Stimulated activated CD8-positive, alpha-beta memory T cell treated with anti-CD3 and anti-CD28 coated beads, Interleukin-12 subunit alpha, Interleukin-12 subunit beta, amount 100 ng/mL, for 4 hours (primary cell): ENCODE results near the gene LEPR.
A peak's percentile ranks its signal among the peaks of the same experiment; 100 is the strongest.

Source experiments
- DNase-seq: peaks from one replicate; pipeline ENCODE4 v3.0.0-alpha.2; 2020; ENCODE audit warnings: low read depth

Gene LEPR

GRCh38 chr1:65409816-65410326 lies 10.6 kb upstream of the LEPR start:
- no peak for DNase-seq

GRCh38 chr1:65412256-65412983 lies 8.0 kb upstream of the LEPR start:
- DNase-seq, result no peak

- no peak for DNase-seq
Measured at GRCh38 chr1:65412984-65413375, 7.5 kb upstream of the LEPR start.

DNA sequence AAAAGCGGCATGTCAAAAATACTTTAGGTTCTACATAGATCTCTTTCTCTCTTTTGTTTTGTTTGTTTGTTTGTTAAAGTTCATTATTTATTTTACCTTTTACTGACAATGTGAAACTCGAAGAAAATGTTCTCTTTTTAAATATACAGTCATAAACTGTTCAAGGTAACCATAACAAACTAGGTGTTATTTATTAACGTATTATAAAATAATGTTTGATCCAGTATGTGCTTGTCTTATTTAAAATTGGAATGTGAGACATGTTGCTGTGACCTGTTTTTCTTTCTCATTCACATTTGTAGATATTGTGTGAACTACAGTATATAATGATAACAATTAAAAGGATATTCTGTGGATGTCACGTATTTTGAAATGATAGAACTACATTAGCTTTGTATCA lies 5.9 kb upstream of the LEPR start:
- DNase-seq, result no peak

GRCh38 chr1:65416767-65417166 lies 3.7 kb upstream of the LEPR start:
- no peak for DNase-seq

DNA sequence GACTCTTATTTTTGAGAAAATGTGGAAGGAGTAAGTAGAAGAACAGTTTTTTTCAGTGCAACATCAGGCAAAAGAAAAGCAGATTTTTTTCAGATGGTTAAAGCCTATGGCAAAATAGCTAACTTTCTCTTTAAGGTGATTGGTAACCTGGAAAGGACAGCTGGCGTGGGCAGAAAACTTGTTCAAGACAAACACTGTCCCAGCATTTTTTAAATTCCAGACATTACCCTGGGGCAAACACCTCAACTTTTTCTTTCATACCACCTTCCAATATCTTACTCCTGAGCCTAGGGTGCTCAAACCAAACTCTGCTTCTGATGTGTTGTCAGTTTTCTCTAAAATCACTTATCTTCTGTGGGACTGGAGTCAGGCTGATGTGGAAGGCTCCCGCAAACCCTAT lies 2.7 kb upstream of the LEPR start:
- DNase-seq, result no peak

GRCh38 chr1:65418522-65419185 lies 1.8 kb upstream of the LEPR start:
- DNase-seq, result no peak

- peak; percentile 96 for DNase-seq
Measured at GRCh38 chr1:65419681-65420589, 533 bp upstream of the LEPR start.

DNA sequence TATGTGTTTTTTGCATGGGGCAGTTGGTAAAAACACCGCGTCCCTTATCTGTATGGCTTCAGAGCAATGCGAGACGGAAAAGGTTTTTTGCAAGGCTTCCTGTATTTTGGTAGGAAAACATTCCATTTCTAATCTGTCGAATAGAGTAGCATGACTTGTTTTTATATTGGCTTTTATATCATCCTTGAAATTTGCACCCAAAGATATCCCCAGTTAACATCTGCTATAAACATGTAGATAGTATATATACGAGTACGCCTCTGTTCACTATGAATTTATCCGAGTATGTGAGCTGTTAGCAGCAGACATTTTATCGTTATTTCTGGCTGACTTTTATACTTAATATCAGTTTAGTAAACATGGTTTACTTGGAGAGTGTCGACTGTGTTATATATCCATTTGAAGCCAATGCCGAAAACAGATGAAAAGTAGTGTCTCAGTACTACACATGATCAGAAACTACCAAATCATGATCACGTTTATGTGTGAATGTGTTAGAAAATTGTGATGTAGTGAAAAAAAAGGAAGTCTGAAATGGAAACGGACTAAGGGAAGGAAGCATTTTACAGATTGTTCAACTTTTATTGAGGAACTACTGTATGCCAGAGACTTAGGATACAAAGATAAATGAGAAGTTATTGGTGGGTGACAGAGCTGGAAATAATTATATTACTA lies 1.0 kb downstream of the LEPR start:
- no peak for DNase-seq

GRCh38 chr1:65422241-65423203 lies 2.1 kb downstream of the LEPR start:
- DNase-seq, result no peak

- no peak for DNase-seq
Measured at GRCh38 chr1:65423884-65424572, 3.6 kb downstream of the LEPR start.

DNA sequence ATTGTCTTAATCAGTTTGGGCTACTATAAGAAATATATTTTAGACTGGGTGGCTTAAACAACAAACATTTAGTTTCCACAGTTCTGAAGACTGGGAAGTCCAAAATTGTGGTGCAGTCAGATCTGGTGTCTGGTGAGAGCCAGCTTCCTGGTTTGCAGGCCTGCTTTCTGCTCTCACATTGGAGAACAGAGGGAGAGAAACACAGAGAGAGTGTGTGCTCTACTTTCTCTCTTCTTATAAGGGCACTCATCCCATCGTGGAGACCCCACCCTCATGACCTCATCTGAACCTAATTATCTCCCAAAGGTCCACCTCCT lies 4.1 kb downstream of the LEPR start:
- no peak for DNase-seq

DNA sequence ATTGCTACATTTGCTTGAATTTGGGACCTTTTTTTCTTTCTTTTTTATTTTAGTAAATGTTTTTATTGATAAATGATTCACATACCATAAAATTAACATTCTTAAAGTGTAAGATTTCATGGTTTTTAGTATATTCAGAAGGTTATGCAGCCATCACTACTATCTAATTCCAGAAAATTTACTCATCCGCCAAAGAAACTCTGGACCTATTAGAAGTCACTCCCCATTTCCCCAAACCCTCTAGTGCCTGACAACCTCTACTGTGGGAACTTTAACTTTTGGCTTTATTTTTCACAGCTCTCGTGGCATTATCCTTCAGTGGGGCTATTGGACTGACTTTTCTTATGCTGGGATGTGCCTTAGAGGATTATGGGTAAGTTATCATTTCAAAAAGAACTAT lies 4.5 kb downstream of the LEPR start:
- no peak for DNase-seq

DNA sequence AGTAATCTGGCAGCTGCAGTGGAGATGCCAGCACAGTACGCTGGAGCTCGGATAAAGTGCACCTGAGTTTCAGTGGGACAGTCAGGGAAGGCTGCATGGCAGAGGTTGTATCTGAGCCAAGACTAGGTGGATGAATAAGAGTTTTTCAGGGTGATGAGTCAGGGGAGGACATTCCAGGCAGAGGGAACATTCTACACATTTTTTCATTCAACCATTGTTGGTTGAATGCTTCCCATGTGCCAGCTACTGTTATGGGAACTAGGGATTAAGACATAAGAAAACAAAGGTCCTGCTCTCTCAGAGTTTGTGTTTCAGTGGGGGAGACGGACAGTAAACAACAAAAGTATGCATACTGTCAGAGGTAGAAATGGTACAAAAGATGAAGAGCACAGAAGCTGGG lies 5.2 kb downstream of the LEPR start:
- DNase-seq, result no peak

DNA sequence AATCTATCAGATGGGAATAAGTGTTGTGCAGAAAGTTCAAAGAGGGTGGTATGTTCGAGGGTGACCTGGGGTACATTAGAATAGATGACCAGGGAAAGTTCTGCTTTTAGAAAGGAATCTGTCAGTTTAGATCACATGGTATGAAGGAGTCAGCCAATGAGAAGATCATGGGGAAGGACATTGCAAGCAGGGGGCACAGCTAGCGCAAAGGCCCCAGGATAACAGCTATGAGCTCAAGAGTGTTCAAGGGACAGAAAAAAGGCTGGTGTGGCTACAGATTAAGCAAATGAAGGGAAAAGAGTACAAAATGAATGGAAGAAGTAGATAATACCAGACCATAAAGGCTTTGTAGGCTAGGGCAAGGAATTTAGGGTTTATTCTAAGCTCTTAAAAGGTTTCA lies 8.6 kb downstream of the LEPR start:
- DNase-seq, result no peak

- DNase-seq, result no peak
Measured at GRCh38 chr1:65429806-65430205, 9.3 kb downstream of the LEPR start.

DNA sequence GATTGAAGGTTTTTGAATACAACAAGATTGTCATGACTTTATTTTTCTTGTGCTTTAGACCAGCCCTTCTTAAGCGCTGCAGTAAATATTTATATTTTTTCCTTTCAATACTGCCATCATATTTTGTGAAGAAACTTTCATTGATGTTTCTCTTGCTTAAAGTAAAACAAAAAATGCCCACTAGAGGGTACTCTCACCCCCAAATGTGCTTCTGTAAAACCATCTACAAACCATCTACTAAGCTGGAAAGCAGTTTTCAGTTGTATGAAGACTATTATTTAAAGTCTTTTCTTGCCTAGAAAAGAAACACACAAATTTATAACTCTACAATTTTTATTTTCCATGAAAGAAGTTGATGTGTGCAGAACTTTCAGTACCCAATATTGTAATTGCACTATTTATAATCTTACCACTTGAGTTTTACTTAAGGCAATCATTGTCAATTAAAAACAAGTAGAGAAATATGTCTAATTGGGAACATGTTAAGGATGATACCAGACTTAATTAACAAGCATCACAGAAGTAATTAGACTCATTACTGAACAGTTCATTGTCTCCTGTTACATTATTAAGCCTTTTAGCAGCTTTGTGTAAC lies 10.7 kb downstream of the LEPR start:
- DNase-seq, result no peak

DNA sequence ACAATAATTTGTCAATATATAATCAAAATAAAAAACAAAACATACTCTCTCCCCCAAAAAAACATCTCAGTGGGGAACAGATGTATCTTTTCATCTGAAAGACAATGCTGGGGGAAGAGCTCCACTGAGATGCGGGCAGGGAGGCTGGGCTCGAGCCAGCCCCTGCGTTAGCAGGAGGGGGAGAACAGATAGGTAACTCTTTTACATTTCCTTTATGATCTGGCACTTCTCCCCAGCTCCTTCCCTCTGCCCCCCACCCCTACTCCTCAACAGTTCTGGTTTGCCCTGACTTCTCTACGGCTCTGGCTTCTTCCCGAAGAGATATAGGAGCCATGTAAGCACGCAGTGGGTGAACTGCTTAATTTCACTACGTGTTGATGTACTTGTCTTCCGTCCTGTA lies 12.4 kb downstream of the LEPR start:
- DNase-seq, result no peak

DNA sequence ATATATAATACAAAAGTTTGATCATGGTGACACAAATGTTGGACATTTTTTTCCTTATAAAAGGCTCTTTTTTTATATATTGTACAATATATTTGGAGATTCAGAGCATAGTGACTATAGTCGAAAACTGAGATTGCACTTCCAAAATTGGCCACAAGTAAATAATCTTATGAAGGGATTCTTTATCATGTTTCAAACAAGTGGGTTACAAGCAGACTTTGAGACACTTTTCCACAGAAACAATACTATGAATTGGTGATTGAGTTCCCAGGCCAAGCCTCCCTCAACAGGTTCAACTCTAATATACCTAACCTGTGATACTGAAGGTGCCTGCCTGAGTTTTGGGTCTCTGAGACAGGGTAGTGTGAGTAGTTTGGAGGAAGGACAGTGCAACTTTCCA lies 13.8 kb downstream of the LEPR start:
- DNase-seq, result no peak

GRCh38 chr1:65434760-65435159 lies 14.3 kb downstream of the LEPR start:
- DNase-seq, result no peak
